Measurements from ENCODE around the gene MECP2. TPM values are rescaled to one million over a fixed set of nuclear protein-coding genes. Genes with fewer than 3 reads are reported as not detected.
A peak's percentile ranks its signal among the peaks of the same experiment; 100 is the strongest.
"Not testable (repeated sequence)": the region's sequence is repeated elsewhere in the genome, so short reads cannot be mapped to it uniquely, and the experiment has no call there.

Gene MECP2
- total RNA-seq (30.5 TPM), polyA plus RNA-seq (25.9 TPM)

GRCh38 chrX:154097589-154098541 lies at the start of gene MECP2:
TSS of gene MECP2 (minus strand) at chrX:154097717.
- Histone ChIP-seq H3K27ac (ENCODE audit: low read depth) (peak within 1 kb of the TSS; percentile 97), H3K4me3 (ENCODE audit: low read depth, low read length) (peak within 1 kb of the TSS; percentile 71), H3K4me1 (ENCODE audit: insufficient read depth) (no peaks in the 10 kb centered on the region), H3K36me3 (ENCODE audit: insufficient read depth) (no peaks in the 10 kb centered on the region)
- DNase-seq (ENCODE audit: extremely low spot score), result peak; percentile 84
- 6% methylated on average over 65 of the region's 75 CpGs for WGBS

GRCh38 chrX:154144010-154144409 lies 46.5 kb upstream of the MECP2 start, which contains the start of gene OPN1LW:
TSS of gene OPN1LW (plus strand) at chrX:154144243. CDS start at chrX:154144284, 41 bp downstream.
- WGBS, result 96% methylated on average over 14 of the region's 15 CpGs
- not testable (repeated sequence) for H3K4me1 ChIP-seq (ENCODE audit: insufficient read depth); H3K36me3 ChIP-seq (ENCODE audit: insufficient read depth); H3K4me3 ChIP-seq (ENCODE audit: low read depth, low read length); H3K27ac ChIP-seq (ENCODE audit: low read depth); DNase-seq (ENCODE audit: extremely low spot score)

- no peak for DNase-seq (ENCODE audit: extremely low spot score)
- H3K4me3 ChIP-seq (ENCODE audit: low read depth, low read length), result no peak overlapping the region
- H3K4me1 ChIP-seq (ENCODE audit: insufficient read depth), result no peaks in the 10 kb centered on the region
- no peak overlapping the region for H3K27ac ChIP-seq (ENCODE audit: low read depth)
- H3K36me3 ChIP-seq (ENCODE audit: insufficient read depth), result no peaks in the 10 kb centered on the region
- WGBS, result 91% methylated on average over 23 of the region's 23 CpGs
Observed at GRCh38 chrX:154142950-154143745, 45.6 kb upstream of the MECP2 start.

GRCh38 chrX:154142386-154142785 lies 44.9 kb upstream of the MECP2 start:
- H3K4me3 ChIP-seq (ENCODE audit: low read depth, low read length), result no peak overlapping the region
- H3K36me3 ChIP-seq (ENCODE audit: insufficient read depth), result no peaks in the 10 kb centered on the region
- no peak overlapping the region for H3K27ac ChIP-seq (ENCODE audit: low read depth)
- WGBS, result 93% methylated on average over 8 of the region's 8 CpGs
- H3K4me1 ChIP-seq (ENCODE audit: insufficient read depth), result no peaks in the 10 kb centered on the region
- DNase-seq (ENCODE audit: extremely low spot score), result no peak

GRCh38 chrX:154140742-154141141 lies 43.2 kb upstream of the MECP2 start:
- 88% methylated on average over 10 of the region's 10 CpGs for WGBS
- Histone ChIP-seq H3K4me3 (ENCODE audit: low read depth, low read length) (no peak overlapping the region), H3K36me3 (ENCODE audit: insufficient read depth) (no peaks in the 10 kb centered on the region), H3K4me1 (ENCODE audit: insufficient read depth) (no peaks in the 10 kb centered on the region), H3K27ac (ENCODE audit: low read depth) (no peak overlapping the region)
- no peak for DNase-seq (ENCODE audit: extremely low spot score)

GRCh38 chrX:154140206-154140605 lies 42.7 kb upstream of the MECP2 start:
- no peak for DNase-seq (ENCODE audit: extremely low spot score)
- no peak overlapping the region for H3K27ac ChIP-seq (ENCODE audit: low read depth)
- H3K36me3 ChIP-seq (ENCODE audit: insufficient read depth), result no peaks in the 10 kb centered on the region
- H3K4me3 ChIP-seq (ENCODE audit: low read depth, low read length), result no peak overlapping the region
- H3K4me1 ChIP-seq (ENCODE audit: insufficient read depth), result no peaks in the 10 kb centered on the region
- 85% methylated on average over 12 of the region's 12 CpGs for WGBS

GRCh38 chrX:154138857-154139256 lies 41.3 kb upstream of the MECP2 start:
- no peak overlapping the region for H3K27ac ChIP-seq (ENCODE audit: low read depth)
- no peak overlapping the region for H3K4me3 ChIP-seq (ENCODE audit: low read depth, low read length)
- WGBS, result 95% methylated on average over 10 of the region's 10 CpGs
- no peak for DNase-seq (ENCODE audit: extremely low spot score)
- no peaks in the 10 kb centered on the region for H3K4me1 ChIP-seq (ENCODE audit: insufficient read depth)
- no peaks in the 10 kb centered on the region for H3K36me3 ChIP-seq (ENCODE audit: insufficient read depth)

GRCh38 chrX:154136627-154137161 lies 39.2 kb upstream of the MECP2 start:
- DNase-seq (ENCODE audit: extremely low spot score), result no peak
- Histone ChIP-seq H3K27ac (ENCODE audit: low read depth) (no peak overlapping the region), H3K4me1 (ENCODE audit: insufficient read depth) (no peaks in the 10 kb centered on the region), H3K36me3 (ENCODE audit: insufficient read depth) (no peaks in the 10 kb centered on the region), H3K4me3 (ENCODE audit: low read depth, low read length) (peak overlapping the region; percentile 11)
- 4% methylated on average over 44 of the region's 44 CpGs for WGBS

GRCh38 chrX:154135458-154136229 lies 38.1 kb upstream of the MECP2 start:
- H3K36me3 ChIP-seq (ENCODE audit: insufficient read depth), result no peaks in the 10 kb centered on the region
- no peak for DNase-seq (ENCODE audit: extremely low spot score)
- no peaks in the 10 kb centered on the region for H3K4me1 ChIP-seq (ENCODE audit: insufficient read depth)
- no peak overlapping the region for H3K27ac ChIP-seq (ENCODE audit: low read depth)
- WGBS, result 80% methylated on average over 7 of the region's 7 CpGs
- H3K4me3 ChIP-seq (ENCODE audit: low read depth, low read length), result no peak overlapping the region

- DNase-seq (ENCODE audit: extremely low spot score), result no peak
- Histone ChIP-seq H3K27ac (ENCODE audit: low read depth) (no peak overlapping the region), H3K36me3 (ENCODE audit: insufficient read depth) (no peaks in the 10 kb centered on the region), H3K4me3 (ENCODE audit: low read depth, low read length) (no peak overlapping the region), H3K4me1 (ENCODE audit: insufficient read depth) (no peaks in the 10 kb centered on the region)
- 97% methylated on average over 9 of the region's 9 CpGs for WGBS
Observed at GRCh38 chrX:154132366-154132765, 34.8 kb upstream of the MECP2 start.

GRCh38 chrX:154131955-154132354 lies 34.4 kb upstream of the MECP2 start:
- DNase-seq (ENCODE audit: extremely low spot score), result no peak
- Histone ChIP-seq H3K4me1 (ENCODE audit: insufficient read depth) (no peaks in the 10 kb centered on the region), H3K4me3 (ENCODE audit: low read depth, low read length) (no peak overlapping the region), H3K27ac (ENCODE audit: low read depth) (no peak overlapping the region), H3K36me3 (ENCODE audit: insufficient read depth) (no peaks in the 10 kb centered on the region)
- 88% methylated on average over 4 of the region's 4 CpGs for WGBS

- Histone ChIP-seq H3K4me3 (ENCODE audit: low read depth, low read length) (no peak overlapping the region), H3K4me1 (ENCODE audit: insufficient read depth) (no peaks in the 10 kb centered on the region), H3K36me3 (ENCODE audit: insufficient read depth) (no peaks in the 10 kb centered on the region), H3K27ac (ENCODE audit: low read depth) (no peak overlapping the region)
- no peak for DNase-seq (ENCODE audit: extremely low spot score)
- WGBS, result 95% methylated on average over 11 of the region's 11 CpGs
Observed at GRCh38 chrX:154126101-154126500, 28.6 kb upstream of the MECP2 start.
